GF-D8 (cell line): ENCODE measurements around the gene ERC2.
"Not testable (repeated sequence)": the region's sequence is repeated elsewhere in the genome, so short reads cannot be mapped to it uniquely, and the experiment has no call there.

Experiments used
- DNase-seq: peaks from one replicate; lab custom pipeline; 2025; lab: John Stamatoyannopoulos, UW

The ERC2 gene

DNA sequence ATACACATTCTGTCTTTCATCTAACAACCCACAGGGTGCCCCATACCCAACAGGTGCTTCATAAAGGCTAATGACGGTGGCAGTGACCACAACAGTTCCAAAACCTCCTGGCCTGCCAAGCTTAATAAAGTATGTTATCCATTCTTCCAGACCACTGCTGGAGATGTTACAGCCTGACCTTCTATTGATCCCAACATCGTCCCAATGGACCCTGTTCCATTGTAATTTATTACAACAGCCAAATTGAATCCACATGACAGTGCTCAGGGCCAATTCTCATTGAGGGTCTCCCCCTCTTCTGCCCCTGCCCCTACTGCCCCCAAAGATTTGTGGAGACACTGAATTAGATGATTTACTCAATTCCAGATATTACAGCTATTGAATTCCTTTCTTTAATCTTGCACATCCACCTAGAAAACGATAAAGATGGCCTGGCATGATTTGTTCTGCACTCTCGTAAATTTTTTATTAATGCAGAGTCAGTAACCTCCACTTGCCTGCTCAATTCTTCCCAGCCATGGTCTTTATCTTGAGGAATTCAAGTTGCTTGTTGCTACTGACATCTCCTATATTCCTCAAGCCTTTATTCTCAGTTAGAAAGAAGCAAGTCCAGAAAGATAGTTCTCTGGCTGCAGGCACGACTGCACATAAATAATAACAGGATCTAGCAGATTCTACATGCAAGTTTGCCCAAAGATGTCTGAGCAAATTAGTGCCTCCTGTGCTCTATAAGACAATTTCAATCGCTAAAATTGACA is 407.6 kb downstream of the ERC2 start:
- no peak for DNase-seq

DNA sequence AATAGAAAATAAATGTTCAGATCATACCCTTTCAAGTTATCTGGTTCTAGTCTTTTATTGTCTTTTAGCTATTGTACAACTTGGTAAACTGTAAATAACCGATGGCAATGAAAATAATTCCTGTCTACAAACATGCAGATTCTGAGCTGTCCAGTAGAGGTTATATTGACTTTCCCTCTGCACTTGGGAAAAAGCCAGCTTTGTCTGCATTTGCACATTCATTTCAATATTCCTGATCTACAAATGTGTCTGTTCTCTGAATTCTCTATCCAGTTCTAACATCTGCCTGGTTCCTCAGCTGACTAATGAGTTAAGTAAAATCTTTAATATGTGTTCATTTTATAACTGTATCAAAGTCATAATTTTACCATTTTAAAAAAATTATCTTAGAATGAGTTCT is 408.5 kb downstream of the ERC2 start:
- DNase-seq: no peak

DNA sequence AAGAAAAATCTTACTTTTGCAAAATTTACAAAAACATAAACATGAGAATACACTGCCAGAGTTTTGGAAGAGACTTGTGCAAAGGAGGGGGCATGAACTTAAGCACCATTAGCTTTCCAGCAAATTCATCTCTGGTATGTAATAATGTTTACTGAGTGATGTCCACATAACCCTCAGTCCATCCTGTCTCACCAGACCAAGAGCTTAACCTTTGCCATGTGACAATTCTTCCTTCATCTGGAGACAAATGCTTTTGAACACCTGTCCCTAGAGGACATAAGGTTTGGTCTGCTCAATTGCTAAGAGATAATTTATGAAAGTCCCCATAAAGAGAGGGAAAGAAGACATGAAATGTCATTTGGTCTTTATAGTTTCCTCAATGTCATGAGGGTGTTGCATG is 412.3 kb downstream of the ERC2 start:
- no peak for DNase-seq

DNA sequence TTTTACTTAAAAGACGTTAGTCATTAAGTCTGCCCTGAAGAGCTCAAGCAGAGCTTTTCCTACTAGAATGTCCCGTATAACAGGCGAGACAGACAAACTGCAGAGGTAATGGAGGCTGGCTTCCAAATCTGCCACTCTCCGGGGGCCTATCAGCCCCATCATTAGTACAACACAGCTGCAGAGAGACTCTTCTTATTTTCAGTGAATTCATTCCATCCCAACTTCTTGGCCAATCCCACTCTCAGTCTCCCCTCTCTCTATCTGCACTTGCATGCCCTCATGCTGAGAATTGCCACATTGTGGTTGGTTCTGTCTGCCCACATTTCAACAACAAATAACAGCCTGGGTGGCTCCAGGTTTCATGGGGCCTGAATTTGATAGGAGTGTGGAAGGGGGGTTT is 412.7 kb downstream of the ERC2 start:
- no peak for DNase-seq

DNA sequence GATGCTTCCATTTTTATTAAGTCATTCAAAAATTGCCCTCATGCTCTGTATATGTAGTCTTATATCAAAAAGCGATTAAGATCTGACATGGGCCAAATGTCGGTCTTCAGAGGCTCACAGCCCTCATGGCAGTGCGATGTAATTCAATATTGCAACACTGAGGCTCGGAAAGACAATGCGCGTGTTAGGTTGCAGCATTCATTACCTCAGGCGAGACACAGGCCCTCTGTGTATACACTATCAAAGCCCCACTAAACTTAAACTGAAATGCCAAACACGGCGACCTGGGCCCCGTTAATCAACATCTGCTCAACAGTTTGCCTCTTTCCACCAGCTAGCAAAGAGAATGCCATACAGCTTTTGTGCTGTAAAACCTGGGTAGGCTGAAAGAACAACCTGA is 413.4 kb downstream of the ERC2 start:
- no peak for DNase-seq

DNA sequence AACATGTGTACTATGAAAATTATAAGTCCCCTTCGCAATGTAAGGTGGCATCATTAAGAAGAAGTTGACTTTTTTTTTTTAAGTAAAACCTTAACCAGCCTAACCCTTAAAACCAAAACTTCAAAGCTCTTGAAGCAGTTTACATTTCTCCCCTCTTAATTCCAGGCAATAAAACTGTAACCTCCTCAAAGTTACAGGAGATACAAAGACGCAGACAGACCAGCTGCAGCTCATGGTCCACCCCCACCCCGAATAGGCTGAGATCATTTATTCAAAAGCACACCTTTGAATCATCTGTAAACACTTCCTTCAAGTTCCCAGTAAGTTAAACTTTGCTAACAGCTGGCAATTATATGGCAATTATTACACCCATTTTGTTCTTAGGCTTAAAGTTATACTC is 414.5 kb downstream of the ERC2 start:
- no peak for DNase-seq

- no peak for DNase-seq
Observed at GRCh38 chr3:56052188-56052587, 416.1 kb downstream of the ERC2 start.

GRCh38 chr3:56051052-56051451 is 417.2 kb downstream of the ERC2 start:
- no peak for DNase-seq

DNA sequence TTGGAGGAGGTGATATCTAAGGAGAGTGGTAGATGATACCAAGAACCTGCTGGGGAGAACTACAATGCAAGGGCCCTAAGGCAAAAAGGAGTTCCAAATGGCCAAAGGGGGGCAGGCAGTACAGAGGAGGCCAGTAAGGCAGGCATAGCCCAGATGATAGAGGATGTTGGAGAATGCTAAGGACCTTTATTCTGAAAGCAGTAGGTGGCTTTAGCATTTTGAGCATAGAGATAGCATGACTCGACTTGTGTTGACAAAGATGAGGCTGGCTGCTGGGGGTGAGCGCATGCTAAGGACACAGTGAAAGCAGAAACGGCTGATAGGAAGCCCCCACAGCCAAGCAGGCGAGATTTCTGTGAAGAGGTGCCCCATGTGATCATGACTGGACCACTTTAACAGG is 419.3 kb downstream of the ERC2 start:
- DNase-seq: no peak

DNA sequence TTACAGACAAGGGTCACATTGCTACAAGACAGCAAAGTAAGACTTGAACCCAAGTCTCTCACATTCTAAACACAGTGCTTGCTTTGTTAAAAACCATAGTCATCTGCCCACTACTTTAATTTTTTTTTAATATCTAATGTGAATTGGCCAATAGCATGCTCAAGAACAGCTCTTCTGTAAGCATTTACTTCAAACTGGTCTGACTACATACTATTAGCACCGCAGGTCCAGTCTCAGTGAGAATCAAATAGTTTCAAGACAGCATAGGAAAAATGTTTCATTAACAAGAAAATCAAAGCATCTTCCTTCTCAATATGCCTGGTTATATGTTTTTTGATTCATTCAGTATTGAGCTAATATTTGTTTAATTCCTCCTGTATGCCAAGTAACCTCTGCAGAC is 419.9 kb downstream of the ERC2 start:
- no peak for DNase-seq

- DNase-seq: no peak
Observed at GRCh38 chr3:56042326-56042951, 425.8 kb downstream of the ERC2 start.

DNA sequence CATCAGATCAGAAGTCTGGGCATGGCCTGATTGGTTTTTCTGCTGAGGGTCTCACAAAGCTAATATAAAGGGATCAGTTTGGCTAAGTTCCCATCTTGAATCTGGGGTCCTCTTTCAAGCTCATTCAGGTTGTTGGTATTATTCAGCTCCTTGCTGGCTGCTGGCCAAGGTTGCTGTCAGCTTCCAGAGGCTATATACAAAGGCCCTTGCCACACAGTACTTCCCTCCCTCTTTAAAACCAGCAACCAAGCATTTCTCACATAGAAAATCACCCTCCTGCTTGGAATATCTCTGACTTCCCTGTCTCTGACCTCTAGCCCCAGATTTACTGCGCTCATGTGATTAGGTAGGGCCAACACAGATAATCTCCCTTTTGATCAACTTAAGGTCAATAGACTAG is 442.9 kb downstream of the ERC2 start:
- DNase-seq: no peak

DNA sequence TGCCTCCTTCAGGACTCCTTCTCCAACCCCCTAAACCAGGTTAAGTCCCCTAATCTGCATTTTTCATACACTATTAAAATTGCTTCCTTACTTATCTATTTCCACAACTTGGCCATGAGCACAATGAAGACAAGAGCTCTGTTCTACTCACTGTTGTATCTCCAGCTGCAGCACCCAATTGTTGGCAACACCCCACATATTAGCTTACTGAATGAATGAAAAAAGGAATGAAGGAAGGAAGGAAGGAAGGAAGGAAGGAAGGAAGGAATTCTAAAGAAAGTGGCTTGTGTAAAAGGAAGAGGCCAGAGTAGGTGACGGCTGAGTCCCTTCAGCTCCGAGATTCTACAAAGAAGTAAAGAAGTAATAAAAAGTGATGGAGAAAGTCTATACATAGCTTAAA is 444.7 kb downstream of the ERC2 start:
- no peak for DNase-seq

DNA sequence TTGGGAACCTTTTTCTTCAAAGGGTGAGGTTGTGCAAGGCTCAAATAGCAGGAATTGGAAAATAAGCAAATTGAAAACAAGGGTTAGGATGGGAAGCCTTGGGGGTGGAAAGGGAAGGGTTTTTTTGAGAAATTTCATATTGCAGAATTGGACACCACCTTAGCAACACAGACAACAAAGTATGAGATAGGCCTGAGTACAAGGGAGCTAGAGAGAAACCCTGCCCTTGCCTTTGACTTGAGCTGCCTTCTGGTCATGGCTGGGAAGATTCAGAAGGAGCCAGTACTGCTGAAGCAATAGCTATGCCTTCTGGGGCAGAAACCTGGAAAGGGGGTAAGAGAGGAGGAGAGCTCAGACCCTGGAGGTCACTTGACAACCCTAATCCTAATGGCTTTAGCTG is 445.6 kb downstream of the ERC2 start:
- DNase-seq: no peak

GRCh38 chr3:56019490-56020146 is 448.6 kb downstream of the ERC2 start:
- no peak for DNase-seq

DNA sequence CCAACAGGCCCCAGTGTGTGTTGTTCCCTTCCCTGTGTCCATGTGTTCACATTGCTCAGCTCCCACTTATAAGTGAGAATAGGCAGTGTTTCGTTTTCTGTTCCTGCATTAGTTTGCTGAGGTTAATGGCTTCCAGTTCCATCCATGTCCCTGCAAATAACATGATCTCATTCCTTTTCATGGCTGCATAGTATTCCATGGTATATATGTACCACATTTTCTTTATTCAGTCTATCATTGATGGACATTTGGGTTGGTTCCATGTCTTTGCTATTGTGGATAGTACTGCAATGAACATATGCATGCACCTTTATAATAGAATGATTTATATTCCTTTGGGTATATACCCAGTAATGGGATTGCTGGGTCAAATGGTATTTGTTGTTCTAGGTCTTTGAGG is 452.9 kb downstream of the ERC2 start:
- not testable (repeated sequence) for DNase-seq

GRCh38 chr3:56012721-56013120 is 455.5 kb downstream of the ERC2 start:
- DNase-seq: no peak

DNA sequence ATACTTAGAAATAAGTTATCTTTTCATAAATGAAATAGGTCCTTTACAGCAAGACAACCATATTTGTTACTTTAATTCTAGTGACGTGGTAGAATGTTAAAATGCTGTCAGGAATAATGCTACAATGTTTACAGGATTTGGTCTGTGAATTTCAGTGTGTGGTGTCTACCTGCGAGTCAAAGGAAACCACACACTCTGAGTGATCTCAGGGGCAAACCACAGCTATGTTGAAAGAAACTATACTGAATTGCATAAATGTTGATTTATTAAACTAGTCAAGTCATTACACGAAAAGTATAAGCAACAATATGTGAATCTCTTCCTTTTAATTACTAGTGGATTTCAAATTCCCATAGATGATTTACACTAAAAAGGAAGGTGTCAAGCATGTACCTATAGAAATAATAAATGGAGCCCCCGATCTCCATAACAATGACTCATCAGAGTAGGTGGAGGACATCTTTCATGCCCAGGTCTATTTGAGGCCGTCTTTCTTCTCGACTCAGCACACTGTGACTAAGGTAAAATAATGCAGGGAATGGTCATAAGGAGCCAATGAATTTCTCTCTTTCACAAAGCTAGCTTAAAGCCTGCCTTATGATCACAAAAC is 463.0 kb downstream of the ERC2 start:
- no peak for DNase-seq

DNA sequence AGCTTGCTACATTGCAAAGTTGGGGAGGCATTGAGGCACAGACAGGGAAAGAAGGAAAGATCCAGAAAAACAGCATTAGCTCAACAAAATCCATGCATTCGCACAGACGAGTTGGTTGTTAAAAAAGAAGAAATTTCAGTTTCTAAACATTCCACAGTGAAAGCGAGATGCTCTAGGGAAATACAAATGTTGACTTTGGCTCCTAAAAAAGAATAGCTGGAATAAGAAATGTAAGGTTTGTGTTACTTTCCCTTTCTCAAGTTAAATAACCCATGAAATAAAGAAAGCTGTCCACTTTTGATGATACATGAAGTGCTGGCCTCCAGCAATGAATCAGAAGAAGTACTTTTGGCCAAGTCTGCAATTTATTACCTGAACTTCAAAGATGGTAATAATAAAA is 465.1 kb downstream of the ERC2 start:
- no peak for DNase-seq

GRCh38 chr3:56001991-56002390 is 466.3 kb downstream of the ERC2 start:
- DNase-seq: no peak

- no peak for DNase-seq
Observed at GRCh38 chr3:56001537-56001936, 466.7 kb downstream of the ERC2 start.

DNA sequence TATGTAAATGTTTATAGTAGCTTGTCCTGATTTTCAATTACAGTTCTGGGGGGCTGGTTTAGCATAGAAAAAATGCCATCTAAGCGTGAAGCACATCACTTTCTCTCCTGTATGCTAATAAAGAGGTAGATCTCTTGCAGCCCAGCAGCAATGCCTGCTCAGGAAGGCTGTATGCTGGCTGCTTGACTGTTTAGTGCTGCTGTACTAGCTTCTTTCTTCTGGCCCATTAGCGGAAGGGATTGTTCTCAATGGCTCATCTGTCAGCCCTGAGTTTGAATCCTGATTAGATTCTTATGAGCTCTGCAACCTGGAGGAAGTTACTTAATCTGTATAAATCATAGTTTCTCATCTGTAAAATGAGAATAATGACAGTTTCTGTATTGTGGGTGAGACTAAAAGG is 478.9 kb downstream of the ERC2 start:
- no peak for DNase-seq

DNA sequence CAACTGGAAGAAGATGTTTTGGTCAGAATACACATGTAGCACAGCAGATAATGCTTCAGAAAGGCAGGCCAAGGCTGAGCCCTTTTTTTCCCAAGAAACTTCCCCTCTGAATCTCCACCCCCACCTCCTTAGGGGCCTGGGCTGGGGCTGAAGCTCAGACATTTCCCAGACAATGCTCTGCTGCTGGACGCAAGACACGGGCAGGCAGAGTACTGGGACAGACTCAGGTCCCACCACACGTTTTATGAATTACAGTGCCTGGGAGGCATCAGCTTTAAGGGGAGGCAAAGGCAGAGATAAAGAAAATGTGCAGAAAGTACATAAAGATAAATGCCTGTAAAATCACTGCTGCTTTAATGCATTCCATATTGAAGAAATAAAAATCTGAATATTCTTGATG is 479.4 kb downstream of the ERC2 start:
- no peak for DNase-seq
